Measurements from ENCODE around the gene RAD21L1.

DNA sequence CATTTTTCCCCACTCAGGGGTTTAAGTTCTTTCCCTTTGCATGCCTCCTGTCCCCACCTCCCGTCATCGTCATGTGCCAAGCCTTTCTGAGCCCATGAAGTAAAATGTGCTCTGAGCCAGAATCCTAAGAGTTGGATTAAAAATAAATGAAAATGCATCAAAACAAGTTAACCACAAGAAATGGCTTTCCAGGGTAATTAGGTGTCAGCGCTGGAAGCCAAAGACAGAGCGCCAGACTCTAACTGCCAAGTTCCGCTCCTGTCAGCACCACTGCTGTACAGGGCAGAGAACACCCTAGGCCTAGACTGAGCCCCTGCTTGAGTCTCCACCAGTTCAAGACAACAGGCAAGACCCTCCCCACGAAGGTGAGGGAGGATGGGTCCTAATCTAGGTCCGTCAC, 28.0 kb upstream of the RAD21L1 start:
- TF ChIP-seq, protein P1, sequence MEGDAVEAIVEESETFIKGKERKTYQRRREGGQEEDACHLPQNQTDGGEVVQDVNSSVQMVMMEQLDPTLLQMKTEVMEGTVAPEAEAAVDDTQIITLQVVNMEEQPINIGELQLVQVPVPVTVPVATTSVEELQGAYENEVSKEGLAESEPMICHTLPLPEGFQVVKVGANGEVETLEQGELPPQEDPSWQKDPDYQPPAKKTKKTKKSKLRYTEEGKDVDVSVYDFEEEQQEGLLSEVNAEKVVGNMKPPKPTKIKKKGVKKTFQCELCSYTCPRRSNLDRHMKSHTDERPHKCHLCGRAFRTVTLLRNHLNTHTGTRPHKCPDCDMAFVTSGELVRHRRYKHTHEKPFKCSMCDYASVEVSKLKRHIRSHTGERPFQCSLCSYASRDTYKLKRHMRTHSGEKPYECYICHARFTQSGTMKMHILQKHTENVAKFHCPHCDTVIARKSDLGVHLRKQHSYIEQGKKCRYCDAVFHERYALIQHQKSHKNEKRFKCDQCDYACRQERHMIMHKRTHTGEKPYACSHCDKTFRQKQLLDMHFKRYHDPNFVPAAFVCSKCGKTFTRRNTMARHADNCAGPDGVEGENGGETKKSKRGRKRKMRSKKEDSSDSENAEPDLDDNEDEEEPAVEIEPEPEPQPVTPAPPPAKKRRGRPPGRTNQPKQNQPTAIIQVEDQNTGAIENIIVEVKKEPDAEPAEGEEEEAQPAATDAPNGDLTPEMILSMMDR (IDR thresholded peaks at IDR 0.05), result no peak
- TF ChIP-seq POLR2A (IDR thresholded peaks at IDR 0.05), result no peak

Measured in Peyer's patch (tissue), 4 donors.